Activated CD8-positive, alpha-beta memory T cell treated with anti-CD3 and anti-CD28 coated beads, Interleukin-2, amount 50 U/mL, for 24 hours (primary cell): Measurements from ENCODE around the gene SMARCC1.
"Not testable (repeated sequence)": the region's sequence is repeated elsewhere in the genome, so short reads cannot be mapped to it uniquely, and the experiment has no call there.

Experiments
- DNase-seq: peaks from one replicate; pipeline ENCODE4 v3.0.0-alpha.2; 2020; ENCODE audit errors: extremely low read depth

The SMARCC1 gene

GRCh38 chr3:47772047-47772446 lies 9.6 kb downstream of the SMARCC1 start:
- no peak for DNase-seq

GRCh38 chr3:47766186-47766585 lies 15.5 kb downstream of the SMARCC1 start:
- DNase-seq: no peak

GRCh38 chr3:47762233-47762632 lies 19.5 kb downstream of the SMARCC1 start:
- no peak for DNase-seq

GRCh38 chr3:47761046-47761445 lies 20.6 kb downstream of the SMARCC1 start:
- no peak for DNase-seq

GRCh38 chr3:47760207-47760606 lies 21.5 kb downstream of the SMARCC1 start:
- DNase-seq: not testable (repeated sequence)

- no peak for DNase-seq
Observed at GRCh38 chr3:47758261-47759025, 23.2 kb downstream of the SMARCC1 start.

- no peak for DNase-seq
Observed at GRCh38 chr3:47752716-47753115, 29.0 kb downstream of the SMARCC1 start.

GRCh38 chr3:47750811-47751354 lies 30.8 kb downstream of the SMARCC1 start:
- not testable (repeated sequence) for DNase-seq

GRCh38 chr3:47747558-47747957 lies 34.1 kb downstream of the SMARCC1 start:
- no peak for DNase-seq

- DNase-seq: no peak
Observed at GRCh38 chr3:47746264-47746663, 35.4 kb downstream of the SMARCC1 start.

- no peak for DNase-seq
Observed at GRCh38 chr3:47743855-47744254, 37.8 kb downstream of the SMARCC1 start.

GRCh38 chr3:47743352-47743751 lies 38.3 kb downstream of the SMARCC1 start:
- not testable (repeated sequence) for DNase-seq

GRCh38 chr3:47741925-47742324 lies 39.8 kb downstream of the SMARCC1 start:
- no peak for DNase-seq

GRCh38 chr3:47732143-47732542 lies 49.5 kb downstream of the SMARCC1 start:
- no peak for DNase-seq

- no peak for DNase-seq
Observed at GRCh38 chr3:47731061-47731460, 50.6 kb downstream of the SMARCC1 start.

GRCh38 chr3:47722859-47723258 lies 58.8 kb downstream of the SMARCC1 start:
- DNase-seq: no peak

- DNase-seq: not testable (repeated sequence)
Observed at GRCh38 chr3:47717448-47717847, 64.2 kb downstream of the SMARCC1 start.

- DNase-seq: no peak
Observed at GRCh38 chr3:47716656-47717055, 65.0 kb downstream of the SMARCC1 start.

GRCh38 chr3:47715928-47716327 lies 65.8 kb downstream of the SMARCC1 start:
- no peak for DNase-seq

GRCh38 chr3:47714606-47715005 lies 67.1 kb downstream of the SMARCC1 start:
- DNase-seq: no peak

- no peak for DNase-seq
Observed at GRCh38 chr3:47713655-47714054, 68.0 kb downstream of the SMARCC1 start.

- DNase-seq: no peak
Observed at GRCh38 chr3:47712398-47712797, 69.3 kb downstream of the SMARCC1 start.

- DNase-seq: no peak
Observed at GRCh38 chr3:47711596-47711995, 70.1 kb downstream of the SMARCC1 start.

- DNase-seq: no peak
Observed at GRCh38 chr3:47705391-47705790, 76.3 kb downstream of the SMARCC1 start.
